GF-D8 (cell line): ENCODE measurements around the gene TWIST1.

Experiments
- DNase-seq: peaks from one replicate; lab custom pipeline; 2025; lab: John Stamatoyannopoulos, UW

TWIST1 gene

DNA sequence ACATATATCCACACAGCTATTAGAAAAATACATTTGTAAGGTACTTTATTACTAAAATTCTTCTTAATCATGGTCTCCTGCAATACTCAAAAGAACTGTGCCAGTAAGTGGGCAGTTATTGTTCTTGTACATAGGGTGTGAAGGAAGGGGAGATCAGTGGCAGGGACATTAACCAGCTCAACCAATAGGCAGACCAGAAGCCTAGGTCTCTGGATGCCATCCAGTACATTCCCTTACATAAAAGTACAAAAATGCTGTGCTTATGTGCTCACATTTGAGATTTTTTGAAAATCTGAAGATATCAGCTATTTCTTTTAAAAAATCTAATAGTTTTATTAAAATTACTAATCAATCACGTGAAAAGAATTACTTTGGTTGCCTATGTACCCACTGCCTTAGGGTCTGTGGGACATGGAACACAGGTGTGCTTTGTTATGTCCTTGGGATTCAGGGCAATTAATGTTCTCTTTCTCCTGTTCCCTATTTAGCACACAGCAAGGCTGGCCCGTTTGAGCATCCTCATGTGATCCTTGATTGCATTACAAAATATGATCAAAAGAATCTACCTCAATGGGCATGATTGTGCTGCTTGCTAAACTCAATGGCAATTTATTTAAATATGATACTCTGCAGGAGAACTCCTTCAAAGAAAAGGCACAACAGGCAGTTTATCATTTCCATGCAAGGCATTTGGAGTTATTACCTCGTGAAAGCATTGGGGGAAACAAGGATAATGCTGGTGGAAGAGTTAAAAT is 22.7 kb downstream of the TWIST1 start:
- DNase-seq = no peak

DNA sequence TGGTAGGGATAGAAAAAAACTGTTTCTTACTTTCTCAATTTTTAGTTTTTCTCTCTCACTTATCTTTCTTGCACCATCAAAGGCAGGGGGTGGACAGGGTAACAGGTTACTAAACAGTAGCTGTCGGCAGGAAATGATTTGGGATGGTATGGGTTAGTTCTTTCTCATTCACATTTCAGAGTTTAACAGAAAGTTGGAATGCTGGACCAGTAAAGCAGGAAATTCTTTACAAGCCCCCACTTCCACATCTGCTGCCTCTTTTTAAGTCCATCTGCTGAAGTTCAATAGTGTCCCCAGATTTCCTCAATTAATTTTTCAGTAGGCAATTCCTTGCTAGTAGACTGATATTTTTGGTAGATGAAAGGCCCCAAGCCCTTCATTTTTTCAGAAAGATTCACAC is 23.3 kb downstream of the TWIST1 start:
- DNase-seq = no peak

DNA sequence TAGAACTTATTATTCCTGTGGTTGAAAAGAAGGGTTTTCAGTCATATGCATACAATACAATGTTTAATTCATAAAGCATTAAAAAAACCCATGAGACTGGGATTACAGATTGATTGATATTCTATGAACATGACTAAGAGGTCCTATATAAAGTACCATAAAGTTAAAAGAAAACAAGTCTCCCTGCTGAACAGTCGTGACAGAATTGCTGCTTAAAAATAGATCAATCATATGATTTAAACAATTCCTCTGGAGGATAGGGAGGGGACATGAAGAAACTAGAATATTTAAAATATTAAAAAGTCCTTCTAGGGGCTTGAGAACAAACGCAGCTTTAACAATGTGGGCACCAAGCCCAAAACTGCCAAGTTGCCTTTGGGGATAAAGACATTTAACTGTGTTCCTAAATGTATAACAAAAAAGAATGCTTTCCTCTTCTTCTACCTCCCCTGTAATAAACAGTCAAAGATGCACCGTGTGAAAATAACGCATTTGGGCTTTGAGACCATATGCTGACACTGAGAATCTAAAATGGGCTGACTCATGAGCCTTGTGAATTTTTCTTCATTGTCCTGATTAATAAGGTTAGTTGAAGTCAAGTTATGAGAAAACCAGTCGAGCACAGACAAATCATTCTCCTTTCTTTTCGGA is 25.8 kb downstream of the TWIST1 start:
- DNase-seq = no peak

DNA sequence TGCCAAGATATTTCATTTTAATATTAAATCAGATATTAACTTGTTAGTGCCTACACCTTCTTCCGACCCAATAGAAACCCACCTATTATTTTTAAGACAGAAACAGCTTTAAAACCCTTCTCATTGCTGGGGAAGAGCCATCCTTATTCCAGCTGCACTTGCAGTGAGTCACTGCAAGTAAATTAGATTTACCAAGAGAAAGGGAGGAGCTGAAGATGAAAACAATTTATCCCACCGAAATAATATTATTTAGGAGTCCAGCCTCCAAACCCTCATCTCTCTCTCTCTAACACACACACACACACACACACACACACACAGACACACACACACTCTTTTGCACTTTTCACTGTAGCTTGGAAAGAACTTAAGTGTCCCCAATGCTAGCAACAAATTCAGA is 26.9 kb downstream of the TWIST1 start:
- no peak for DNase-seq

DNA sequence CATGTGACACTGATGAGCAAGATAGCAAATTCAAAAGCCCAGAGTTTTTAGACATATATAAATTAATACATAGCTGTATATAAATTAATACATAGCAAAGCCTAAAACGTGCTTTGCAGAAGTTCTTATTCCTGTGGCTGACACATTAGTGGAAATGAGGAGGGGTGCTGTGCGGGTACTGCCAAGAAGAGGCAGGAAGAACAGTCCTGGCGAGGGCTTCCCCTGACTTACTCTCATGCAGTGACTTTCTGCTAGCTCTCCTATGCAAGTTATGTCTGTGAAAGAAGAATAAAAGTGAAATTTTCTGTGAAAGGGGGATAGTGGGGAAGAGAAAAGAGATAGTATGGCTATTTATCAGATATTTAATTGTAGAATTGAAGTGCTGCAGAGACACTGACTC is 27.6 kb downstream of the TWIST1 start:
- no peak for DNase-seq

DNA sequence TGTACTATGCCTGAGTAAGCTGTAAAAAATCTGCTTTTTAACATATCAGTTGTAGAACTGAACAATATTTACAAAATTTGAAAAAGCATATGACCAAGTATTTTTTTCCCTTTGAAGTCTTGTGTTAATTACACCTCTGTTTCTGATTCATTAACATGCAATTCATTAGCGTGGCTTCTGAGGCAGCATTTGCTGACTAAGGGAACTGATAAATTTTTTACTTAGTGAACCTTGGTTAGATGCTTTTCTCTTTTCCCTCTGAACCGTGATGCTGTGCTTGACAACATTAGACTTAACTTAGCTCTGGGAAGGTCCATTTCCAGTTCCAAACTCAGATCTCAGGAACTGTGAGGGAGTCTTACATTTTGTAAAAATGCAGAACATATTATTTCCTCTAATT is 28.1 kb downstream of the TWIST1 start:
- DNase-seq = no peak

DNA sequence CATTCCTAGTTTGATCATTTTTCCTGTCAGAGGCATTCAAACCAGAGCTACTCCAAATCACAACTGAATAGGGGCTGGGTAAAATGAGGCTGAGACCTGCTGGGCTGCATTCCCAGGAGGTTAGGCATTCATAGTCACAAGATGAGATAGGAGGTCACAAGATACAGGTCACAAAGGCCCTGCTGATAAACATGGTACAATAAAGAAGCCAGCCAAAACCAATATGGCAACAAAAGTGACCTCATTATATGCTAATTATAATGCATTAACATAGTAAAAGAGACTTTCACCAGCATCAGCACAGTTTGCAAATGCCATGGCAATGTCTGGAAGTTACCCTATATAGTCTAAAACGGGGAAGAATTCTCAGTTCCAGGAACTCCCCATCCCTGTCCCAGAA is 37.3 kb downstream of the TWIST1 start:
- no peak for DNase-seq

DNA sequence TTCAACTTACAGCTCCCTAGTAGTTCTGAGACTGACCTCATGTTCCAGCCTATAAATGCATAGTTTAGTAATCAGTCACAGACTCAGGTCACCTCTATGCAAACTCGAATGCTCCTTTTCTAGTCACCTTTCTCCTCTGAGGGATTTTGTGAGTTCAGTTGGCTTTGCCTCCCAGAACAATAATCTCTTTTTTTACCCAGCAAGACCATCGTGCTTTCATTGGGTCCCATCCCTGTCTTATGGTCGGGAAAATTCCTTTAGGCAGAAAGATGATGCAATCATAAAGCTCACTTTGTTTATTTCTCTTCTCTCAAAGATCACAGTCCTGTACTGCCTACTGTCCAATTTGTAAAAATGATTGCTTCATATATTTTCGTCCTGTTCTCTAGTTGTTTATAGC is 38.4 kb downstream of the TWIST1 start:
- DNase-seq = no peak

DNA sequence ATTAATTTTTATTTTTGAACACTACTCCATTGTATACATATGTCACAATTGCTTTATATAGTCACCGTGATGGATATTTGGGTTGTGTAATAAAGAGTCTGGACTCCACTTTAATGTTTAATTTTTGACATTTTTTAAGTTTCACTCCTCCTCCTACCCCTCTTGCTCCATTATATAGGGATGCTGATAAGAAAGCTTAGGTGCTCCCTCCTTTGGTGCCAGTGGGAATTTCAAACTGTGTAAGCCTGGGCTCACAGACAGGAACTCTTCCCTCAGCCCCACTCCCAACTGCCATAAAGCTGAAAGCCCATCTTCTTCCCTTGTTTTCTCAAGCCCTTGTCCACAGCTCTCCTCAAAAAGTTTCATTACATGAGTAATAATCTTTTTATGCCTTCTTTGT is 47.6 kb downstream of the TWIST1 start:
- DNase-seq = no peak

DNA sequence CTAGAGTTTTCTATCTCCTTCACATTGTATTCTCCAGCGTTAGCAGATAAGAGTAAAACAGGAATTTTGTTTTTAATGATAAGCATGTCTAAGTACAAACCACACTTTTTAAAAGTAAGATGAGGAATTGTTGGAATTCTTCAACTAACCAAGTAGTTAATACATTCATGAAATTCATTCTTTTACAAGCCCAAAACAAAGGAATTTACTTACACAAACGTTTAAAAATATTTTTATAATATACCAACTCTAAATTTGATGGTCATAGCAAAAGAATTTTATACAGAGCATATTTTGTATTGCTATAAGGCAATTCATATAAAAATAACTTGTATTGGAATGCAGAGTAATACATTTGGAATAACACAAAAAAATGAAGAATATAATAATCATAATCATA is 51.3 kb downstream of the TWIST1 start:
- DNase-seq = no peak
